GM21576 (cell line): ENCODE measurements around the gene NIPAL3.
A peak's percentile ranks its signal among the peaks of the same experiment; 100 is the strongest.
"Not testable (repeated sequence)": the region's sequence is repeated elsewhere in the genome, so short reads cannot be mapped to it uniquely, and the experiment has no call there.

Experiments
- ATAC-seq: cut with Tn5 transposase; IDR thresholded peaks from one replicate; pipeline ENCODE4 v1.9.1; 2021; ENCODE audit warnings: mild to moderate bottlenecking, moderate library complexity; ENCODE audit not compliant: unreplicated experiment

The NIPAL3 gene

DNA sequence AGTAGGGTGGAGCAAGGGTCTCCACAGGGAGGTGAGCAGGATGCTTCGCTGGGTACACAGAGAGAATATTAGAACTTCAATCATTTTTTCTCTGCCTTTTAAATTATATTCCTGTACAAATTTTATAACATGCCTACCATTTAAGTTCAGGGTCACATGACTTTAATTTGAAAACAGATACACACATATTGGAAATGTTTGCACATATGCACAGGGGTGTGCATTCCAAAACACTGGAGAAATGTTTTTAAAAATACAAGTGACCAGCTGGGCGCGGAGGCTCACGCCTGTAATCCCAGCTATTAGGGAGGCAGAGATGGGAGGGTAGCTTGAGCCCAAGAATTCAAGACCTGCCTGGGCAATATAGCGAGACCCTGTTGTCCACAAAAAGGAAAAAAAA, 39.7 kb downstream of the NIPAL3 start:
- no peak for ATAC-seq

DNA sequence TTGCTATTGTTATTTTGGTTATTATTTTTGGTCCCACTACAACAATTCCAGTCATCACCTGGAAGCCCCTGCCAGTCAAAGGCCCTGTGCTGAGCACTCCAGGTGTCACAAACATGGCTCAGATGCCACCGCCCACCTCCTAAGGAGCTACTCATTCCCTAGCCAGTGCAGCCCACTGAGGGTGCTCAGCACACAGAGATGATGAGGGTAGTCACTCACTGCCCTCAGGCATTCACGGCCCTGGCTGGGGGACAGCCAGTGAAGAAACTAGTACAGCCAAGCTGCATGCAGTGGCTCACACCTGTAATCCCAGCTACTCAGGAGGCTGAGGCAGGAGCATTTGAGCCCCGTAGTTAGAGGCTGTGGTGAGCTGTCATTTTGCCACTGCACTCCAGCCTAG, 42.3 kb downstream of the NIPAL3 start:
- no peak for ATAC-seq

DNA sequence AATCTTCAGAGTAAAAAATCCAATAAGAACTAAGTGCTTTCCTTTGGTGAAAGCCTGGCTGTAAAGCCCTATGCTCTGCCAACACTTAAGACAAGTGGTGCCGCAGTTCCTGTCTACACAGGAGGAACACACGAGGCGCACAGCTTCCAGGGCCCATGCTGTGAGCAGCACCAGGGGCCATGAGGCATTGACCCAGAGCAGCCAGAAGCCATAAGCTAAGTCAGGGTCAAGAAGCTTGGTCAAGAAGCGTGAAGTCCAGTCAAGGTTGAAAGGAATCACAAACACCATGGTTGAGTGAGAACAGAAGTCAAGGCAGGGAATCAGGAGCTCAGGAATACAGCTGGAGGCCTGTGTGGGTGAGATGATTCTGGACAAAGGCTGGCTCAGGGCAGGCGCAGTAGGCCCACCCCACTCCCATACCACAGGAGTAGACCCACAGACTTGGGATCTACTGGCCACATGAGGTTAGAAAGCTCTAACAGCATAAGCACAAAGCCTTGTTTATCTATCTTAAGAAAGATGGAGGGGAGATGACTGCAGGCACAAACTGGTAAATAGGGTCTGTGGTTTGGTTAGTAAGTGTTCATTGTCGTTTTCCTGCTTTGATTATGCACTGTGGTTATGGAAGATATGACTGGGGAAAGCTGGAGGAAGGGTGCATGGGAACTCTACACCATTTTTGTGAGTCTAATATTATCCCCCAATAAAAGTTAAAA, 44.1 kb downstream of the NIPAL3 start:
- ATAC-seq: no peak

DNA sequence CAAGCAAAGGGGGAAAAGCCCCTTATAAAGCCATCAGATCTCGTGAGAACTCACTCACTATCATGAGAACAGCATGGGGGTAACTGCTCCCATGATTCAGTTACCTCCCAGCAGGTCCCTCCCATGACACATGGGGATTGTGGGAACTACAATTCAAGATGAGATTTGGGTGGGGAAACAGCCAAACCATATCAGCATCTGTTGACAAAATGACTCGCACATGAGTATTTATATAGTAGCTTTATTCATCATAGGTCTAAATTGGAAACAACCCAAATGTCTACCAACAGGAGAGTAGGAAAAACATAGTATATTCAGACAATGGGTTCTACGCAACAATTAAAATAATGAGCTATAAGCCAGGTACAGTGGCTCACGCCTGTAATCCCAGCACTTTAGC, 46.5 kb downstream of the NIPAL3 start:
- not testable (repeated sequence) for ATAC-seq

GRCh38 chr1:24463776-24464735, 48.5 kb downstream of the NIPAL3 start:
- ATAC-seq: no peak

DNA sequence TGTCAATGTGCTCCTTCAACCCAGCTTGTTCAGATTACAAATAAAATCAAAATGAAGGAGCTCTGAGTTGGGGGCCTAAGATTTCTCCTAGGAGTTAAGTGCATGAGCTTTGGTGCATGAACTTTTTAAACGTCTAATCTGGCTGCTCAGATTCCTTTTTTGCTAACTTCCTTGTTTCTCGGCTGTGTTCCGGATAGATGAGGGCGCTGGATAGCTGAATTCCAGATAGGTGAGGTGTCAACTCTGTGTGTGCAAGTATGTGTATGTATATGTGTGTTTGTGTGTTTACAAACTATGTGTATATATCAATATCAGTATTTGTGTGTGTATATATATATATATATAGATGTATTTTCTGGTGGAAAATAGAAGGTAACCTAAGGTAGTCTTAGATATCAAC, 49.5 kb downstream of the NIPAL3 start:
- ATAC-seq: no peak

DNA sequence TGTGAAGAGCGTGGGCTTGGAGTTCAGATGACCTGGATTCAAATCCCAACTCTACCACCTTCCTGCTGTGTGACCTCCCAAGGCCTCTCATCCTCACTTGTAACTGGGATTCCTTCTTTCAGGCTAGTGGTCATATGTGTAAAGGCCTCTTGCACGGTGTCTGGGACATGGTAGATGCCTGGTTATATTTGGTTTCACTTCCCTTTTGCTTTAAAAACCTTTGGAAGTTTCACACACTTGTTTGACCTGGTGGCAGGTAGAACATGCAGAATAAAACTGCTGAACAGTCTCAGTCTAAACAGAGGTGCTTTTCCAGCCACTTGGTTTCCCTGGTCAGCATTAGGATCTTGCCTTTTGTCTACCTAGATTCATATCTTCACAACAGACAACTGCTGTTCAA, 50.0 kb downstream of the NIPAL3 start:
- no peak for ATAC-seq

DNA sequence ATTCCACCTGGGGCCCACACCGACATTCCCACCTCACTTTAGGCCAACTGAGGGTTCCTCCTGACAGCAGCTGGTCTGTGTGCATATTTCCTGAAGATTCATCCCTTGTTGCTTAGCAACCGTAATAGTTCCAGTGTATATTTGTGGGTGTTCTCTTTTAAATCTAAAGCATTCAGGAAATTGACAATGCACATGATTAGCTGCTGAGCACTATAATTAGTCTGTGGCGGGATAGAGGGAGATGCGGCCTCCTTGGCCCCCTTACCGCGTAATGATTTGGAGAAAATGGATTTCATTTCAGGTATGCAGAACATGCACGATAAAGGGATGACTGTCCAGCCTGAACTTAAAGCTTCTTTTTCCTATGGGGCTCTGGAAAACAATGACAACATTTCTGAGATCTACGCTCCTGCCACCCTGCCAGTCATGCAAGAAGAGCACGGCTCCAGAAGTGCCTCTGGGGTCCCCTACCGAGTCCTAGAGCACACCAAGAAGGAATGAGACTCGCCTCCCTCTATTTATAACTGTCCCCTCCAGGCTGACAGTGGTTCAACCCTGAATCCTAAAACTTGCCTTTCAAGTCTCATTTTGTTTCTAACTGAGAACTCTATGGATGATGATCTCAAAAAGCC, 53.2 kb downstream of the NIPAL3 start:
- no peak for ATAC-seq

- no peak for ATAC-seq
Observed at GRCh38 chr1:24470592-24470991, 55.0 kb downstream of the NIPAL3 start.

DNA sequence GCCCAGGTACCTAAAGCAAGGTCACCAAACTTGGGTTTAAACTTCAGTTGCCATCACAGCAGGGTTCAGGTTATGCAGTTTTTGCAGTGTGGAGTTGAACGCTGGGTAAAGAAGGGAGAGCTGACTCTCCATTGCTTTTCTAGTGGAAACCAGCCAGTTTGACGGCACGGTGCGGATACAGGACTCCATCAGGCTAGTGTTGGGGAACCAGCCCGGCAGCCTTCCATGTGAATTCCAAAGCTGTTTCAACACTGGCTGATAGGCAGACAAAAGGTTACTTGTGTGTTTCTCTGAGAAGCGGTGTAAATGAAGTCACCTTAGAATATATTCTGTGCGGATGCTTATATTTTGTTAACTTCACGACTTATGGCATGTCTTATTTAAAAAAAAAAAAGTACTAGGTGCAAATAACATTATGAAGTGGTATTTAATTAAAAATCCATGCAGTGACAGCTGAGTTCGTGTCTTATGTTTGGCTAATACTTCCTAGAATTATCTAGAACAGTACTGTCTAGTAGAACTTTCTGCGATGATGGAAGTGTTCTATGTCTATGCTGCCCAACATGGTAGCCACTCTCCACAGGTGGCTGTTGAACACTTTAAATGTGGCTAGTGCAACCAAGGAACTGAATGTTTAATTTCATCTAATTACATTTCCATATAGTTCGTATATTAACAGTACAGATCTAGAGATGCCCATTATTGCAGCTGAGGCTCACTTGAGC, 57.1 kb downstream of the NIPAL3 start:
- no peak for ATAC-seq

GRCh38 chr1:24474193-24474592, 58.6 kb downstream of the NIPAL3 start:
- no peak for ATAC-seq

- ATAC-seq: no peak
Observed at GRCh38 chr1:24475700-24476099, 60.1 kb downstream of the NIPAL3 start.

- ATAC-seq: no peak
Observed at GRCh38 chr1:24476571-24476970, 61.0 kb downstream of the NIPAL3 start.

GRCh38 chr1:24477309-24477708, 61.7 kb downstream of the NIPAL3 start:
- no peak for ATAC-seq

DNA sequence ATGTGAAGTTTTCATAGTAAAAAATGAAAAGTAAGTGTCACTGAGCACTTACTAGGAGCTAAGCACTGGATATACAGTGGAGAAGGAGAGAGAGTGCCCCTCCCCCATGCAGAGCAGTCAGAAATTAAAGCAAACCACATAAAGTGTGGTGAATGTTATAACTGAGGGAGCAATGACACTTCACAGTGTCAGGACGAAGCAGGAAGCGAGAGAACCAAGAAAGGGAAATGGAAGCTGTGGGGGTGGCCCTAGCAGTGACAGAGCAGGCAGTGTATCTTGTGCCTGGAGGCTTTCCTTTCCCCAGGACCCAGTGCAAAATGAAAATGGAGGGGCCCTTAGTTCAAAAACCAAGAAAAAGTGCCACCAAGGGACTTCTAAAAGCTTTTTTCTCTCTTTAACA, 65.5 kb downstream of the NIPAL3 start:
- ATAC-seq: peak; percentile 77

DNA sequence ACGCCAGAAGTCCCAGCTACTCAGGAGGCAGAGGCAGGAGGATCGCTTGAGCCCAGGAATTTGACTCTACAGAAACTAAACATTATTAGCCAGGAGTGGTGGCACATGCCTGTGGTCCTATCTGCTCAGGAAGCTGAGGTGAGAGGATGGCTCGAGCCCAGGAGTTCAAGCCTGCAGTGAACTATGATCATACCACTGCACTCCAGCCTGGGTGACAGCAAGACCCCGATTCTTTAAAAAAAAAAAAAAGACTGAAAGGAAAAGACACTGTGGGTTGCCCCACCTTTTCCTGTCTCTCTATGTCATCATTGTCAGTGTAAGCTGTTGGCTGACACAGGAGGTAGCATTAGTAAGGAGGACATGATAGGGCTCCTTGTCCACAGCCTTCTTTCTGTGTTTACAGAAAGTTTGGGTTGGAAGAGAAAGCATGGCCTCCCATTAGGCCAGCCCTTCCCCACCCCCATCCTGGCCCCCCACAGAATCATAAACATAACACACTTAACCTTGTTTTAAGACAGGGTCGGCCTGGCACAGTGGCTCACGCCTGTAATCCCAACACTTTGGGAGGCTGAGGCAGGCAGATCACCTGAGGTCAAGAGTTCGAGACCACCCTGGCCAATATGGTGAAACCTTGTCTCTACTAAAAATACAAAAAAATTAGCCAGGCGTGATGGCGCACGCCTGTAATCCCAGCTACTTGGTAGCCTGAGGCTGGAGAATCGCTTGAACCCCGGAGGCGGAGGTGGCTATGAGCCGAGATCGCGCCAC, 66.4 kb downstream of the NIPAL3 start:
- ATAC-seq: no peak

- no peak for ATAC-seq
Observed at GRCh38 chr1:24483441-24483840, 67.8 kb downstream of the NIPAL3 start.

DNA sequence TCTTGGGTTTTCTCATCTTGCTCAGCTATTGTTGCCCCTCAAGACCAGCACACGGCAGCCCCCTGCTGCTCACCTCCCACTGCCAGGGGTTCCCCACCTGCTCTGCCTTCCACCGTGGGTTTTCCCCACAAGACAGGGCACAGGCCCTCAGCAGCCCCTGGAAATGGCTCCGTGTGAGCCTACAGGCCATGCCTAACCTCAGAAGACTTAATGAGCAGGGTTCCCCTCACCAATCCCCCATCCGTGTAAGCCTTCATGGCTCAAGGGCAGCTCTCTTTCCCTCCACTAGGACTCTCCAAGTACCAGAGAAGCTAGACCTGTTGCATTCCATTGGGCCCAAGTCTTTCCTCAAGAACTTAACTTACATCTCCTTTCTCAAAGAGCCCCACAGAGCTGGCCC, 68.6 kb downstream of the NIPAL3 start:
- no peak for ATAC-seq

- no peak for ATAC-seq
Observed at GRCh38 chr1:24486331-24487065, 70.9 kb downstream of the NIPAL3 start.

DNA sequence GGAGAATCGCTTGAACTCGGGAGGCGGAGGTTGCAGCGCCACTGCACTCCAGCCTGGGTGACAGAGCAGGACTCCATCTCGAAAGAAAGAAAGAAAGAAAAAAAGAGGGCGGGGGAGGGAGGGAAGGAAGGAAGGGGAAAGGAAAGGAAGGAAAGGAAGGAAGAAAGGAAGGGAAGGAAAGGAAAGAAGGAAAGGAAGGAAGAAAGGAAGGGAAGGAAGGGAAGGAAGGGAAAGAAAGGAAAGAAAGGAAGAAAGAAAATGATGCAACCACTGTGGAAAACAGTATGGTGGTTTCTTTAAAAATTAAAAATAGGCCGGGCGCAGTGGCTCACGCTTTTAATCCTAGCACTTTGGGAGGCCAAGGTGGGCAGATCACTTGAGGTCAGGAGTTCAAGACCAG, 71.9 kb downstream of the NIPAL3 start:
- ATAC-seq: no peak
